Right lobe of liver (tissue), 4 donors: Measurements from ENCODE around the gene ABCB8.

Experiments
- CTCF ChIP-seq, 4 donors: fragments of 200-600 bp in 3 of 4; fragments of 450-650 bp in 1 of 4; IDR thresholded peaks; one replicate each; pipeline versions ENCODE4 v1.5.1 to v1.8.0; 2016 to 2022; ENCODE audit warnings: antibody characterized with exemption in 4 of 4, mild to moderate bottlenecking in 2 of 4
- POLR2A ChIP-seq: fragments of 450-650 bp; IDR thresholded peaks from one replicate; pipeline ENCODE4 v1.6.1; 2017; ENCODE audit warnings: antibody characterized with exemption, mild to moderate bottlenecking
- donor health status: DM: no; HTN: no; CAD: no.
- donor health status: DM: no; HTN: no; CAD: no.
- donor health status: DM: no; HTN: yes; CAD: no.

GRCh38 chr7:151062111-151062398 lies 33.8 kb downstream of the ABCB8 start:
- TF ChIP-seq CTCF (IDR thresholded peaks at IDR 0.05) (no peak), POLR2A (no peak)
